ENCODE results near the gene TNFRSF13B. TPM values are rescaled to one million over a fixed set of nuclear protein-coding genes. Genes with fewer than 3 reads are reported as not detected.

The TNFRSF13B gene
- polyA plus RNA-seq, 1 of the 3 experiments (the other 2 are of a cell fraction): not detected

DNA sequence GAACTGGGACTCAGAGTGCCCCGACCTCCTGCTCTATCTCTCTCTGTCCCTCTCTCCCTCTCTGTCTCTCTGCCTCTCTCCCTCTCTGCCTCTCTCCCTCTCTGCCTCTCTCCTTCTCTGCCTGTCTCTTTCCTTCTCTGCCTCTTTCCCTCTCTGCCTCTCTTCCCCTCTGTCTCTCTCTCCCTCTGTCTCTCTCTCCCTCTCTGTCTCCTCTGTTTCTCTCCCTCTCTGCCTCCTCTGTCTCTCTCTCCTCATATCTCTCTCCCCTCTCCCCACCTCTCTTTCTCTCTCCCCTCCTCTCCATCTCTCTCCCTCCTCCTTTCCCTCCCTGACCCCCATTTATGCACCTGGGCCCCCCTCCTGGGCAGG lies 32.7 kb downstream of the TNFRSF13B start:
- CTCF ChIA-PET: no interaction called here
- Histone ChIP-seq H3K36me3 (replicated peaks in 1 of 2; ENCODE audit: control insufficient read depth in 1 of 2, insufficient read depth in 2 of 2, low read length in 1 of 2) (no peaks in the 10 kb centered on the region), H3K79me2 (ENCODE audit: insufficient read depth) (no peaks in the 10 kb centered on the region), H3K9me3 (no peaks in the 10 kb centered on the region), H3K4me3 (ENCODE audit: low read depth in 2 of 2, low read length in 1 of 2) (no peak overlapping the region), H3K9me2 (no peaks in the 10 kb centered on the region), H3K4me1 (ENCODE audit: control insufficient read depth in 1 of 2, insufficient read depth in 2 of 2, low read depth in 1 of 2, low read length in 1 of 2) (no peaks in the 10 kb centered on the region; a peak in 1 of 4 replicates), H3K4me2 (no peak overlapping the region), H3F3A (replicated peaks; ENCODE audit: insufficient read depth) (no peaks in the 10 kb centered on the region), H3K9ac (no peak overlapping the region), H4K20me1 (ENCODE audit: insufficient read depth) (no peaks in the 10 kb centered on the region), H2AFZ (ENCODE audit: low read depth) (no peak overlapping the region), H3K27ac (ENCODE audit: low read depth in 2 of 2, low read length in 1 of 2) (no peak overlapping the region), H3K27me3 (ENCODE audit: insufficient read depth) (no peaks in the 10 kb centered on the region; the same call in 1 of the 2 replicates)
- DNase-seq: no peak
- POLR2A ChIA-PET: no interaction called here
- 23% methylated on average over 1 of the region's 1 CpG for WGBS (ENCODE audit: low lambda C conversion rate)
- TF ChIP-seq JUND (IDR thresholded peaks at IDR 0.05) (no peak), FOXM1 (IDR thresholded peaks at IDR 0.05; ENCODE audit: low read depth) (no peak), NFIC (IDR thresholded peaks at IDR 0.05; ENCODE audit: borderline replicate concordance) (no peak)
- TF ChIP-seq, protein P1, sequence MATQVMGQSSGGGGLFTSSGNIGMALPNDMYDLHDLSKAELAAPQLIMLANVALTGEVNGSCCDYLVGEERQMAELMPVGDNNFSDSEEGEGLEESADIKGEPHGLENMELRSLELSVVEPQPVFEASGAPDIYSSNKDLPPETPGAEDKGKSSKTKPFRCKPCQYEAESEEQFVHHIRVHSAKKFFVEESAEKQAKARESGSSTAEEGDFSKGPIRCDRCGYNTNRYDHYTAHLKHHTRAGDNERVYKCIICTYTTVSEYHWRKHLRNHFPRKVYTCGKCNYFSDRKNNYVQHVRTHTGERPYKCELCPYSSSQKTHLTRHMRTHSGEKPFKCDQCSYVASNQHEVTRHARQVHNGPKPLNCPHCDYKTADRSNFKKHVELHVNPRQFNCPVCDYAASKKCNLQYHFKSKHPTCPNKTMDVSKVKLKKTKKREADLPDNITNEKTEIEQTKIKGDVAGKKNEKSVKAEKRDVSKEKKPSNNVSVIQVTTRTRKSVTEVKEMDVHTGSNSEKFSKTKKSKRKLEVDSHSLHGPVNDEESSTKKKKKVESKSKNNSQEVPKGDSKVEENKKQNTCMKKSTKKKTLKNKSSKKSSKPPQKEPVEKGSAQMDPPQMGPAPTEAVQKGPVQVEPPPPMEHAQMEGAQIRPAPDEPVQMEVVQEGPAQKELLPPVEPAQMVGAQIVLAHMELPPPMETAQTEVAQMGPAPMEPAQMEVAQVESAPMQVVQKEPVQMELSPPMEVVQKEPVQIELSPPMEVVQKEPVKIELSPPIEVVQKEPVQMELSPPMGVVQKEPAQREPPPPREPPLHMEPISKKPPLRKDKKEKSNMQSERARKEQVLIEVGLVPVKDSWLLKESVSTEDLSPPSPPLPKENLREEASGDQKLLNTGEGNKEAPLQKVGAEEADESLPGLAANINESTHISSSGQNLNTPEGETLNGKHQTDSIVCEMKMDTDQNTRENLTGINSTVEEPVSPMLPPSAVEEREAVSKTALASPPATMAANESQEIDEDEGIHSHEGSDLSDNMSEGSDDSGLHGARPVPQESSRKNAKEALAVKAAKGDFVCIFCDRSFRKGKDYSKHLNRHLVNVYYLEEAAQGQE (IDR thresholded peaks at IDR 0.05; ENCODE audit: low read depth, low read length): no peak

- Histone ChIP-seq H4K20me1 (ENCODE audit: insufficient read depth) (no peaks in the 10 kb centered on the region), H3K36me3 (replicated peaks in 1 of 2; ENCODE audit: control insufficient read depth in 1 of 2, insufficient read depth in 2 of 2, low read length in 1 of 2) (no peaks in the 10 kb centered on the region), H2AFZ (ENCODE audit: low read depth) (no peak overlapping the region), H3K9me3 (no peaks in the 10 kb centered on the region), H3F3A (replicated peaks; ENCODE audit: insufficient read depth) (no peaks in the 10 kb centered on the region), H3K4me2 (no peak overlapping the region), H3K9ac (no peak overlapping the region), H3K4me1 (ENCODE audit: control insufficient read depth in 1 of 2, insufficient read depth in 2 of 2, low read depth in 1 of 2, low read length in 1 of 2) (no peaks in the 10 kb centered on the region; a peak in 1 of 4 replicates), H3K9me2 (no peaks in the 10 kb centered on the region), H3K27me3 (ENCODE audit: insufficient read depth) (no peaks in the 10 kb centered on the region; the same call in 1 of the 2 replicates), H3K27ac (ENCODE audit: low read depth in 2 of 2, low read length in 1 of 2) (no peak overlapping the region), H3K4me3 (ENCODE audit: low read depth in 2 of 2, low read length in 1 of 2) (no peak overlapping the region), H3K79me2 (ENCODE audit: insufficient read depth) (no peaks in the 10 kb centered on the region)
- ChIA-PET POLR2A (no interaction called here), CTCF (interaction anchor here (1.0 kb wide), 1 partner anchor 25 kb away, joined by 3 read pairs; no protein-coding TSS in a partner anchor)
- WGBS (ENCODE audit: low lambda C conversion rate): 48% methylated on average over 12 of the region's 12 CpGs
- DNase-seq: no peak
- TF ChIP-seq MXI1 (IDR thresholded peaks at IDR 0.05; ENCODE audit: low read depth, low read length) (no peak), EP300 (IDR thresholded peaks at IDR 0.05; ENCODE audit: borderline replicate concordance in 1 of 2, low read depth in 1 of 2, low read length in 1 of 2) (no peak), TEAD4 (IDR thresholded peaks at IDR 0.05; ENCODE audit: borderline replicate concordance, insufficient read depth) (no peak)
These were observed 33.3 kb downstream of the TNFRSF13B start for GRCh38 chr17:16938496-16939207.
